GM10248 (cell line): Measurements from ENCODE around the gene BOD1.
A peak's percentile ranks its signal among the peaks of the same experiment; 100 is the strongest.

Source experiments
- CTCF ChIA-PET: fragments of 300-600 bp; sonication (Branson Sonifier 250); formaldehyde crosslinking; extraction: SDS; loops from one replicate; lab custom pipeline; 2021; ENCODE audit warnings: antibody characterized with exemption; lab: Yijun Ruan, JAX
- POLR2A ChIA-PET: fragments of 350-650 bp; sonication (Branson Sonifier 250); formaldehyde crosslinking; extraction: SDS; loops from one replicate; lab custom pipeline; 2020; ENCODE audit warnings: antibody characterized with exemption; lab: Yijun Ruan, JAX
- DNase-seq: peaks from one replicate; pipeline ENCODE4 v3.0.0; 2012; ENCODE audit errors: extremely low spot score
- TF ChIP-seq, protein P1 (sequence below): IDR thresholded peaks from 2 replicates; pipeline ENCODE4 v1.5.1; 2012; ENCODE audit warnings: mild to moderate bottlenecking, low read depth; ENCODE audit errors: extremely low read depth, missing control alignments, control extremely low read depth

Gene BOD1

DNA sequence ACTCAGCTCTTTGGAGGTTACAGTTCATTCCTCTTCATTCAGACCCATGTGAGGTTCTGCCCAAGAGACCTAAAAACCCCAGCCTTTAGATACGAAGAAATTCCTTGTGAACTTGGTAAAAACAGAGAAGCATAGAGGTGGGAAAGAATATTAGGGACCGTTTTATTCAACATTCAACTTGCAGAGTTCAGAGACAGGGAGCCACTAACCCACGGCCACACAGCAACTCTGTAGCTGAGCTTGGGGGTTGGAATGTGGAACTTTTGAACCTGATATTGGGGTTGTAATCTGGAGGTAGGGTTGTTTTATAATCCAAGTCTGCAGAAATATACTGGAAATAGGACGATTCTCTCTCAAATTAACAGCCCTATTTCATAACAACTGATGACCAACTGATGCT is 10.8 kb upstream of the BOD1 start:
- CTCF ChIA-PET: interaction anchor here (1.4 to 13.5 kb wide), 7 partner anchors 10 to 343 kb away, joined by 3 to 247 read pairs (median 12); partner anchors contain the start of gene BOD1
- DNase-seq: no peak
- POLR2A ChIA-PET: no interaction called here
- TF ChIP-seq, protein P1, sequence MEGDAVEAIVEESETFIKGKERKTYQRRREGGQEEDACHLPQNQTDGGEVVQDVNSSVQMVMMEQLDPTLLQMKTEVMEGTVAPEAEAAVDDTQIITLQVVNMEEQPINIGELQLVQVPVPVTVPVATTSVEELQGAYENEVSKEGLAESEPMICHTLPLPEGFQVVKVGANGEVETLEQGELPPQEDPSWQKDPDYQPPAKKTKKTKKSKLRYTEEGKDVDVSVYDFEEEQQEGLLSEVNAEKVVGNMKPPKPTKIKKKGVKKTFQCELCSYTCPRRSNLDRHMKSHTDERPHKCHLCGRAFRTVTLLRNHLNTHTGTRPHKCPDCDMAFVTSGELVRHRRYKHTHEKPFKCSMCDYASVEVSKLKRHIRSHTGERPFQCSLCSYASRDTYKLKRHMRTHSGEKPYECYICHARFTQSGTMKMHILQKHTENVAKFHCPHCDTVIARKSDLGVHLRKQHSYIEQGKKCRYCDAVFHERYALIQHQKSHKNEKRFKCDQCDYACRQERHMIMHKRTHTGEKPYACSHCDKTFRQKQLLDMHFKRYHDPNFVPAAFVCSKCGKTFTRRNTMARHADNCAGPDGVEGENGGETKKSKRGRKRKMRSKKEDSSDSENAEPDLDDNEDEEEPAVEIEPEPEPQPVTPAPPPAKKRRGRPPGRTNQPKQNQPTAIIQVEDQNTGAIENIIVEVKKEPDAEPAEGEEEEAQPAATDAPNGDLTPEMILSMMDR: no peak

DNA sequence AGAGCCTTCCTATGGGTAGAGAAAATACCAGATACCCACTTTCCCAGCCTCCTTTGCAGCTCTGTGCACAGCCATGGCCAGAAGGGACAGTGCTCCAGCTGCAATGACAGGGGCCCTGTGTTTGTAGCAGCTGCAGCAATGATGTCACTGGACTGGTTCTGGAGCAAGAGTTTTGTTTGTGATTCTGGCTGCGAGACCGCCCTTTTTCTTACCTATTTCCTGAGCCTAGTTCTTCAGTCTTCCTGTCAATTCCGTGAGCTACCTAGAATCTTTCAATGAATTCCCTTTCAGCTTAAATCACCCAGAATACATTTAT is 10.0 kb upstream of the BOD1 start:
- DNase-seq: no peak
- POLR2A ChIA-PET: no interaction called here
- TF ChIP-seq, protein P1: no peak
- CTCF ChIA-PET: interaction anchor here (1.4 to 13.5 kb wide), 6 partner anchors 9 to 344 kb away, joined by 3 to 247 read pairs (median 28); partner anchors contain the start of gene BOD1

DNA sequence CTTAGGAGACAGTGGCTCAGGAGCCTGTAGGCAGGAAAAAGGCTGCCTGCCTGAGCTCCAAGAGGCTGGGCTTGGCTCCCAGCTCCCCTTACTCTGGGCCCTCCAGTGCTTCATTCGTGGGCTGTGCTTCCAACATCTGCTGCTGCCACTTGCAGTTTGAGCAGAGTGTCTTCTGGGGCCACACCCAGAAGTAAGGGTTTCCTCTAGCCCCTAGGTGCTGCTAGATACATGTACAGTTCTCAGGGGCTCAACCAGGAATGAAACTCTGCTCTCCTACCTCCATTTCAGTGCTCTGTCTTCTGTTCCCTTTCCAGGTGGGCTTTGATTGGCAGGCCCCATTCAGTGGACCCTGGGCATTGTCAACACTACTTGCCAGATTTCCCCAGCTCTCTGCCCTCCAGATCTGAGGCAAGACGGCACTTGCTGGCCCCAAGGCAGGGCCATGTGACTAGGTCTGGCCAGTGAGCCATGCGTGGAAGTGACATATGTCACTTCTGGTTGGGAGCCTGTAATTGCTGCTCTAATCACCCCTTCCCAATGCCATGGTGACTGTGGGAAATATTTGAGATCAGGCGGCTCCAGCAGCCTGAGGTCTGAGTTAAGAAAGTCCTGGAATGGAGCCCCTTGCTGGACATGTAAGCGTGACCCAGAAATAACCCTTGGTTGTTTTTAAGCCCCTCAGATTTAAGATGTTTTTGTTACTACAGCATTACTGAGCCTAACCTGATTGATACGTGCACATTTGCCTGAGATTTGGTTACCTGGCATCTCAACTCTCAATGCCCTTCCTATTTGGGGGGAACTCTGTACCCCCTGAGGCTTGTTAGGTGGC is 9.4 kb upstream of the BOD1 start:
- TF ChIP-seq, protein P1: peak; percentile 60
- DNase-seq: peak; percentile 52
- ChIA-PET CTCF (interaction anchor here (0.6 to 13.5 kb wide), 7 partner anchors 9 to 344 kb away, joined by 3 to 247 read pairs (median 12); partner anchors contain the start of gene BOD1), POLR2A (no interaction called here)

DNA sequence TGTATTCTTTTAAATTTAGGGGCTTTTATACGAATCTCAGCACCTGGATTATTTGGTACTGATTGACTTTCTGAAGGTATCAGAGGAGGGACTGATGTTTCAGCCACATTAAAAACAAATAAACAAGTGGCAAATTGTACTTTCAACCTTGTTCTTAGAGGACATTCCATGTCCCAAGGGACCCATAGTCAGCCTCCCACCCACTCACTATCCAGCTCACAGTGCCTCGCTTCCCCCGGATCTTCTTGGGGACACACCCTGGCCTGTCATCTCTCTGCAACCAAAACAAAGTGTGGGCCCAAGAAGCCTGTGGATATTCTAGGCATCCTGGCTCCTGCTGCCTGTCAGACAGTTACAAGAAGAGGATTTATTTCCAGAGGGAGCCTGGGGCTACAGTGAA is 8.8 kb upstream of the BOD1 start:
- POLR2A ChIA-PET: no interaction called here
- DNase-seq: no peak
- TF ChIP-seq, protein P1: no peak
- CTCF ChIA-PET: interaction anchor here (0.6 to 13.5 kb wide), 6 partner anchors 8 to 345 kb away, joined by 3 to 247 read pairs (median 4); partner anchors contain the start of gene BOD1

DNA sequence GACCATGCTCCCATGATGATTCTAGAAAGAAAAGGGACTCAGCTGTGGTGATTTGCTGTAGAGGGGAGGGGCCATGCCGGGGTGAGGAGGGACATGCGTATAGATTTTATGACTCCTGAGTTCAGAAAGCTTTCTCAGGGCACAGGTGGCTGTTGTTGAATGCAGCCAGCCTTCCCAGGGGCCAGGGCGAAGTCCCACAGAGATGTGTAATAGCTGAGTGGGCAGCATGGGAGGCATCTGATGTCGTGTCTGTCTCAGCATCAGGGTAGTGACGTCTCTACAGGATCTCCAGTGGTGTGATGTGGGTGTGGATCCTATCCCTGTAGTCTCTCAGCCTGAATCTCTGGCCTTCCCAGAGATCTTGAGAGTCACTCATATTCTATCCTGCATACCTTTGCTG is 7.8 kb upstream of the BOD1 start:
- DNase-seq: no peak
- ChIA-PET POLR2A (no interaction called here), CTCF (interaction anchor here (0.9 to 13.5 kb wide), 5 partner anchors 301 to 356 kb away, joined by 3 to 247 read pairs (median 4); no protein-coding TSS in a partner anchor)
- TF ChIP-seq, protein P1: no peak

DNA sequence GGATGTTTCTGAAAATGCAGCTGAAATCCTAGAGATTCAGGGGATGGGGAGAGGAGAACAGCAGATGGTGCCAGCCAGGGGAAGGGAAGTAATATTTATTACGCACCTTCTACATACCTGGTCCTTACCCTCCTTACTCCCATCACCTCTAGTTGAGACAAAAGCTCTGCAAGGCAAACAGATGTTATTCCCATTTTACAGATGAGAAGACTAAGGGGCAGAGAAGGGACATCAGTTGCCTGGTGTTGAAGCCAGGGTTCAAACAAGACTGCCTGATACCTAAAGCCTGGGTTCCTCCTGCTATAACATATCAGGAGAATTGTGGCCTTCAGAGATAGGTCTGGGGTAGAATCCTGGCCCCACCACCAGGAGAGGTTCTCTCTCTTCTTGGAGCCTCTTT is 7.3 kb upstream of the BOD1 start:
- POLR2A ChIA-PET: no interaction called here

More for the DNA sequence above, 7.3 kb upstream of the BOD1 start:
- DNase-seq: no peak
- TF ChIP-seq, protein P1: no peak
- CTCF ChIA-PET: interaction anchor here (1.0 to 13.5 kb wide), 3 partner anchors 302 to 356 kb away, joined by 3 to 247 read pairs (median 6); no protein-coding TSS in a partner anchor
